ENCODE measurements around the gene TAL1. TPM values are rescaled to one million over a fixed set of nuclear protein-coding genes. Genes with fewer than 3 reads are reported as not detected.
A peak's percentile ranks its signal among the peaks of the same experiment; 100 is the strongest.

The TAL1 gene
- polyA plus RNA-seq, 3 donors = 0.50 TPM; not detected in 2

DNA sequence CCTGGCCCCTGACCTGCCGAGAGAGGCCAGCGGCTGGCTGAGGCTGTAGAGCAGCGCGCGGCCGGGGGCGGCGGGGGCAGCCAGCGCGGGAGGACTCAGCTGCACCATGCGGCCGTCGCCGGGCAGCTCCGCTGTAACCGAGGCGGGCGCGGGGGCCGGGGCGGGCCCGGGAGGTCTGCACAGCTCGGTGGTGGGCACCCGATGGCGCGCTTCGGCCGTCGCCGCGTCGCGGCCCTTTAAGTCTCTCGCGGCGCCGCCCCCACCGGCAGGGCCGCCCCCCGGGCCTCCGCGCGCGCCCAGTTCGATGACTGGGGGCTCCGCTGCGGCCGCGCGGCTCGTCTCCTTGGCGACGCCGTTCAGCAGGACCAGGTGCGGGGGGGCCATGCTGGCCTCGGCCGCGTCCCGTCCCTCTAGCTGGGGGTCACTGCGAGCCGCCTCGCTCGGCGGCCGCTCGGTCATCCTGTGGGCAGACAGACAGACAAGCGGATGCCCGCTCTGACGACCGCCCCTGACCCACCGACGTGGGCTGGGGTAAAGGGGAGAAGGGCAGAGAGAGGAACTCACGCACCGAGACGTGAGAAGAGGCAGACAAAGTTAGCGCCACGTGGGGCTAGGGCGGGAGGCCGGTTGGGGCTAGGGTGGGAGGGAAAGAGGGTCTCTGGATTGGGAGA lies 6.5 kb downstream of the TAL1 start:
- under 1% methylated on average over 79 of the region's 79 CpGs for WGBS (ENCODE audit: insufficient coverage)
- intact Hi-C loops (cut with micrococcal nuclease) = loop anchor here in 1 of 2 donors (5.0 kb wide), 1 partner anchor 222 kb away; no protein-coding TSS in a partner anchor
- H3K9ac ChIP-seq (ENCODE audit: insufficient read depth, low read length, poor library complexity, severe bottlenecking) = no peak overlapping the region
- no peaks in the 10 kb centered on the region for H4K20me1 ChIP-seq (ENCODE audit: insufficient read depth, low read length)
- Mint-ChIP-seq H3K36me3 (peaks cover 0 to 3% of the 10 kb centered on the region in 2 donors), H3K27me3 (ENCODE audit: low read depth in 3 of 3) (peaks cover 50 to 57% (median 55%) of the 10 kb centered on the region in 3 donors), H3K27ac (no peak overlapping the region), H3K4me3 (peak overlapping the region; percentile 45 to 83), H3K4me1 (peaks cover 22% of the 10 kb centered on the region), H3K9me3 (peaks cover 0 to 19% (median 6%) of the 10 kb centered on the region in 7 donors)
- TF ChIP-seq, protein P1, sequence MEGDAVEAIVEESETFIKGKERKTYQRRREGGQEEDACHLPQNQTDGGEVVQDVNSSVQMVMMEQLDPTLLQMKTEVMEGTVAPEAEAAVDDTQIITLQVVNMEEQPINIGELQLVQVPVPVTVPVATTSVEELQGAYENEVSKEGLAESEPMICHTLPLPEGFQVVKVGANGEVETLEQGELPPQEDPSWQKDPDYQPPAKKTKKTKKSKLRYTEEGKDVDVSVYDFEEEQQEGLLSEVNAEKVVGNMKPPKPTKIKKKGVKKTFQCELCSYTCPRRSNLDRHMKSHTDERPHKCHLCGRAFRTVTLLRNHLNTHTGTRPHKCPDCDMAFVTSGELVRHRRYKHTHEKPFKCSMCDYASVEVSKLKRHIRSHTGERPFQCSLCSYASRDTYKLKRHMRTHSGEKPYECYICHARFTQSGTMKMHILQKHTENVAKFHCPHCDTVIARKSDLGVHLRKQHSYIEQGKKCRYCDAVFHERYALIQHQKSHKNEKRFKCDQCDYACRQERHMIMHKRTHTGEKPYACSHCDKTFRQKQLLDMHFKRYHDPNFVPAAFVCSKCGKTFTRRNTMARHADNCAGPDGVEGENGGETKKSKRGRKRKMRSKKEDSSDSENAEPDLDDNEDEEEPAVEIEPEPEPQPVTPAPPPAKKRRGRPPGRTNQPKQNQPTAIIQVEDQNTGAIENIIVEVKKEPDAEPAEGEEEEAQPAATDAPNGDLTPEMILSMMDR (IDR thresholded peaks at IDR 0.05) = no peak
- H3K79me2 ChIP-seq (ENCODE audit: insufficient read depth, low read length) = no peaks in the 10 kb centered on the region
- H3K4me1 ChIP-seq (ENCODE audit: control insufficient read depth in 1 of 2, insufficient read depth in 2 of 2, low read length in 2 of 2) = peaks cover 7 to 11% of the 10 kb centered on the region in 2 donors
- peak overlapping the region; percentile 47 for H3K4me2 ChIP-seq (replicated peaks; ENCODE audit: extremely low read depth, low read length, poor library complexity, severe bottlenecking)
- DNase-seq = no peak
- H3K27me3 ChIP-seq (ENCODE audit: control insufficient read depth in 2 of 2, insufficient read depth in 2 of 2, low read length in 2 of 2) = peaks cover 67 to 79% of the 10 kb centered on the region in 2 donors
- no peaks in the 10 kb centered on the region for H3K36me3 ChIP-seq (replicated peaks in 1 of 2; ENCODE audit: control insufficient read depth in 1 of 2, insufficient read depth in 2 of 2, low read length in 2 of 2)
- H2AFZ ChIP-seq (ENCODE audit: insufficient read depth, low read depth, low read length, poor library complexity, severe bottlenecking) = peak overlapping the region; percentile 11
- H3K4me3 ChIP-seq (replicated peaks in 1 of 3; ENCODE audit: low read depth in 2 of 3, low read length in 3 of 3) = peak overlapping the region in 1 of 3 experiments; percentile 35
- peaks cover 0 to 26% of the 10 kb centered on the region in 2 donors for H3K9me3 ChIP-seq (replicated peaks in 1 of 2; ENCODE audit: control insufficient read depth in 1 of 2, insufficient read depth in 1 of 2, low read length in 2 of 2)
- no peak overlapping the region for H3K27ac ChIP-seq (ENCODE audit: low read depth in 1 of 2, low read length in 2 of 2)

GRCh38 chr1:47224676-47225399 lies 7.2 kb downstream of the TAL1 start:
- TF ChIP-seq, protein P1 (IDR thresholded peaks at IDR 0.05) = no peak
- 9% methylated on average over 24 of the region's 30 CpGs for WGBS (ENCODE audit: insufficient coverage)
- H3K9me3 ChIP-seq (replicated peaks in 1 of 2; ENCODE audit: control insufficient read depth in 1 of 2, insufficient read depth in 1 of 2, low read length in 2 of 2) = peaks cover 0 to 21% of the 10 kb centered on the region in 2 donors
- H3K4me2 ChIP-seq (replicated peaks; ENCODE audit: extremely low read depth, low read length, poor library complexity, severe bottlenecking) = no peak overlapping the region
- H3K4me1 Mint-ChIP-seq = peaks cover 15% of the 10 kb centered on the region
- no peak for DNase-seq
- no peak overlapping the region for H3K4me3 ChIP-seq (replicated peaks in 1 of 3; ENCODE audit: low read depth in 2 of 3, low read length in 3 of 3)
- peaks cover 3 to 8% of the 10 kb centered on the region in 2 donors for H3K4me1 ChIP-seq (ENCODE audit: control insufficient read depth in 1 of 2, insufficient read depth in 2 of 2, low read length in 2 of 2)
- no peak overlapping the region for H3K27ac Mint-ChIP-seq
- no peaks in the 10 kb centered on the region for H3K36me3 ChIP-seq (replicated peaks in 1 of 2; ENCODE audit: control insufficient read depth in 1 of 2, insufficient read depth in 2 of 2, low read length in 2 of 2)
- no peaks in the 10 kb centered on the region for H3K79me2 ChIP-seq (ENCODE audit: insufficient read depth, low read length)
- intact Hi-C loops (cut with micrococcal nuclease) = loop anchor here in 1 of 2 donors (5.0 kb wide), 1 partner anchor 222 kb away; no protein-coding TSS in a partner anchor
- H3K27me3 Mint-ChIP-seq (ENCODE audit: low read depth in 3 of 3) = peaks cover 43 to 52% (median 49%) of the 10 kb centered on the region in 3 donors
- H3K27me3 ChIP-seq (ENCODE audit: control insufficient read depth in 2 of 2, insufficient read depth in 2 of 2, low read length in 2 of 2) = peaks cover 60 to 72% of the 10 kb centered on the region in 2 donors
- no peak overlapping the region for H3K9ac ChIP-seq (ENCODE audit: insufficient read depth, low read length, poor library complexity, severe bottlenecking)
- H3K27ac ChIP-seq (ENCODE audit: low read depth in 1 of 2, low read length in 2 of 2) = no peak overlapping the region
- H4K20me1 ChIP-seq (ENCODE audit: insufficient read depth, low read length) = no peaks in the 10 kb centered on the region
- no peak overlapping the region for H2AFZ ChIP-seq (ENCODE audit: insufficient read depth, low read depth, low read length, poor library complexity, severe bottlenecking)
- H3K9me3 Mint-ChIP-seq = peaks cover 0 to 13% (median 4%) of the 10 kb centered on the region in 7 donors
- H3K4me3 Mint-ChIP-seq = no peak overlapping the region
- H3K36me3 Mint-ChIP-seq = peaks cover 0 to 3% of the 10 kb centered on the region in 2 donors
